Measurements from ENCODE around the gene OSBPL8.
"Not testable (repeated sequence)": the region's sequence is repeated elsewhere in the genome, so short reads cannot be mapped to it uniquely, and the experiment has no call there.

OSBPL8 gene

GRCh38 chr12:76384560-76384959, 175.0 kb downstream of the OSBPL8 start:
- Histone ChIP-seq H3K36me3 (ENCODE audit: insufficient read depth, low read length) (peaks cover 22% of the 10 kb centered on the region), H3K4me3 (no peak overlapping the region), H3K27ac (no peak overlapping the region), H3K9me3 (ENCODE audit: low read depth, low read length) (no peaks in the 10 kb centered on the region), H3K9ac (ENCODE audit: insufficient read length) (no peak overlapping the region)
- no peak for DNase-seq (ENCODE audit: low read depth, low spot score)
- TF ChIP-seq EZH2 (IDR thresholded peaks at IDR 0.05), result no peak
- TF ChIP-seq FOXP2 (optimal IDR thresholded peaks at IDR 0.05; ENCODE audit: control extremely low read depth, extremely low read length, insufficient read depth), result no peak
- no peak for TF ChIP-seq POLR2AphosphoS5 (IDR thresholded peaks at IDR 0.05; ENCODE audit: borderline replicate concordance, low read depth, low read length)

GRCh38 chr12:76383988-76384387, 175.6 kb downstream of the OSBPL8 start:
- no peaks in the 10 kb centered on the region for H3K9me3 ChIP-seq (ENCODE audit: low read depth, low read length)
- no peak overlapping the region for H3K27ac ChIP-seq
- no peak for TF ChIP-seq EZH2 (IDR thresholded peaks at IDR 0.05)
- TF ChIP-seq FOXP2 (optimal IDR thresholded peaks at IDR 0.05; ENCODE audit: control extremely low read depth, extremely low read length, insufficient read depth), result no peak
- TF ChIP-seq POLR2AphosphoS5 (IDR thresholded peaks at IDR 0.05; ENCODE audit: borderline replicate concordance, low read depth, low read length), result no peak
- DNase-seq (ENCODE audit: low read depth, low spot score), result no peak
- H3K4me3 ChIP-seq, result no peak overlapping the region
- H3K9ac ChIP-seq (ENCODE audit: insufficient read length), result no peak overlapping the region
- H3K36me3 ChIP-seq (ENCODE audit: insufficient read depth, low read length), result peaks cover 22% of the 10 kb centered on the region

- Histone ChIP-seq H3K9ac (ENCODE audit: insufficient read length) (no peak overlapping the region), H3K4me3 (no peak overlapping the region), H3K9me3 (ENCODE audit: low read depth, low read length) (no peaks in the 10 kb centered on the region), H3K36me3 (ENCODE audit: insufficient read depth, low read length) (peaks cover 30% of the 10 kb centered on the region), H3K27ac (no peak overlapping the region)
- DNase-seq (ENCODE audit: low read depth, low spot score), result no peak
- TF ChIP-seq EZH2 (IDR thresholded peaks at IDR 0.05) (no peak), POLR2AphosphoS5 (IDR thresholded peaks at IDR 0.05; ENCODE audit: borderline replicate concordance, low read depth, low read length) (no peak), FOXP2 (optimal IDR thresholded peaks at IDR 0.05; ENCODE audit: control extremely low read depth, extremely low read length, insufficient read depth) (no peak)
Observed at GRCh38 chr12:76379261-76379660, 180.3 kb downstream of the OSBPL8 start.

GRCh38 chr12:76376876-76377275, 182.7 kb downstream of the OSBPL8 start:
- not testable (repeated sequence) for DNase-seq (ENCODE audit: low read depth, low spot score); H3K9me3 ChIP-seq (ENCODE audit: low read depth, low read length); H3K4me3 ChIP-seq; H3K9ac ChIP-seq (ENCODE audit: insufficient read length); H3K27ac ChIP-seq
- peaks cover 43% of the 10 kb centered on the region for H3K36me3 ChIP-seq (ENCODE audit: insufficient read depth, low read length)

GRCh38 chr12:76375939-76376338, 183.6 kb downstream of the OSBPL8 start:
- TF ChIP-seq FOXP2 (optimal IDR thresholded peaks at IDR 0.05; ENCODE audit: control extremely low read depth, extremely low read length, insufficient read depth) (no peak), EZH2 (IDR thresholded peaks at IDR 0.05) (no peak), POLR2AphosphoS5 (IDR thresholded peaks at IDR 0.05; ENCODE audit: borderline replicate concordance, low read depth, low read length) (no peak)

GRCh38 chr12:76375470-76375869, 184.1 kb downstream of the OSBPL8 start:
- no peak overlapping the region for H3K9ac ChIP-seq (ENCODE audit: insufficient read length)
- H3K4me3 ChIP-seq, result no peak overlapping the region
- no peak overlapping the region for H3K27ac ChIP-seq
- peaks cover 49% of the 10 kb centered on the region for H3K36me3 ChIP-seq (ENCODE audit: insufficient read depth, low read length)
- TF ChIP-seq EZH2 (IDR thresholded peaks at IDR 0.05) (no peak), FOXP2 (optimal IDR thresholded peaks at IDR 0.05; ENCODE audit: control extremely low read depth, extremely low read length, insufficient read depth) (no peak), POLR2AphosphoS5 (IDR thresholded peaks at IDR 0.05; ENCODE audit: borderline replicate concordance, low read depth, low read length) (no peak)
- no peak for DNase-seq (ENCODE audit: low read depth, low spot score)
- no peaks in the 10 kb centered on the region for H3K9me3 ChIP-seq (ENCODE audit: low read depth, low read length)

More at GRCh38 chr12:76375939-76376338, 183.6 kb downstream of the OSBPL8 start:
- H3K36me3 ChIP-seq (ENCODE audit: insufficient read depth, low read length), result peaks cover 44% of the 10 kb centered on the region
- H3K4me3 ChIP-seq, result no peak overlapping the region
- no peaks in the 10 kb centered on the region for H3K9me3 ChIP-seq (ENCODE audit: low read depth, low read length)
- no peak for DNase-seq (ENCODE audit: low read depth, low spot score)
- H3K9ac ChIP-seq (ENCODE audit: insufficient read length), result no peak overlapping the region
- no peak overlapping the region for H3K27ac ChIP-seq

- DNase-seq (ENCODE audit: low read depth, low spot score), result no peak
- TF ChIP-seq EZH2 (IDR thresholded peaks at IDR 0.05), result no peak
Observed at GRCh38 chr12:76374386-76375020, 185.1 kb downstream of the OSBPL8 start.

GRCh38 chr12:76368230-76368629, 191.3 kb downstream of the OSBPL8 start:
- Histone ChIP-seq H3K27ac (no peak overlapping the region), H3K9me3 (ENCODE audit: low read depth, low read length) (peaks cover 10% of the 10 kb centered on the region; the same call in 1 of the 2 replicates), H3K36me3 (ENCODE audit: insufficient read depth, low read length) (peaks cover 72% of the 10 kb centered on the region), H3K9ac (ENCODE audit: insufficient read length) (no peak overlapping the region), H3K4me3 (no peak overlapping the region)
- TF ChIP-seq POLR2AphosphoS5 (IDR thresholded peaks at IDR 0.05; ENCODE audit: borderline replicate concordance, low read depth, low read length) (no peak), FOXP2 (optimal IDR thresholded peaks at IDR 0.05; ENCODE audit: control extremely low read depth, extremely low read length, insufficient read depth) (no peak), EZH2 (IDR thresholded peaks at IDR 0.05) (no peak)
- no peak for DNase-seq (ENCODE audit: low read depth, low spot score)

More at GRCh38 chr12:76374386-76375020, 185.1 kb downstream of the OSBPL8 start:
- no peak overlapping the region for H3K9ac ChIP-seq (ENCODE audit: insufficient read length)
- peaks cover 55% of the 10 kb centered on the region for H3K36me3 ChIP-seq (ENCODE audit: insufficient read depth, low read length)
- H3K27ac ChIP-seq, result no peak overlapping the region
- H3K9me3 ChIP-seq (ENCODE audit: low read depth, low read length), result no peaks in the 10 kb centered on the region
- no peak overlapping the region for H3K4me3 ChIP-seq

- peaks cover 10% of the 10 kb centered on the region; the same call in 1 of the 2 replicates for H3K9me3 ChIP-seq (ENCODE audit: low read depth, low read length)
- H3K4me3 ChIP-seq, result no peak overlapping the region
- TF ChIP-seq EZH2 (IDR thresholded peaks at IDR 0.05), result no peak
- TF ChIP-seq FOXP2 (optimal IDR thresholded peaks at IDR 0.05; ENCODE audit: control extremely low read depth, extremely low read length, insufficient read depth), result no peak
- no peak for TF ChIP-seq POLR2AphosphoS5 (IDR thresholded peaks at IDR 0.05; ENCODE audit: borderline replicate concordance, low read depth, low read length)
- DNase-seq (ENCODE audit: low read depth, low spot score), result no peak
- peaks cover 61% of the 10 kb centered on the region for H3K36me3 ChIP-seq (ENCODE audit: insufficient read depth, low read length)
- H3K9ac ChIP-seq (ENCODE audit: insufficient read length), result no peak overlapping the region
- H3K27ac ChIP-seq, result no peak overlapping the region
Observed at GRCh38 chr12:76366163-76366562, 193.4 kb downstream of the OSBPL8 start.

- not testable (repeated sequence) for DNase-seq (ENCODE audit: low read depth, low spot score); H3K27ac ChIP-seq; H3K9ac ChIP-seq (ENCODE audit: insufficient read length); H3K9me3 ChIP-seq (ENCODE audit: low read depth, low read length); H3K4me3 ChIP-seq
- peaks cover 43% of the 10 kb centered on the region for H3K36me3 ChIP-seq (ENCODE audit: insufficient read depth, low read length)
Observed at GRCh38 chr12:76364131-76364530, 195.4 kb downstream of the OSBPL8 start.

All from SK-N-MC (cell line).